Osteocyte (in vitro differentiated cells): ENCODE data around the gene SYCP2. TPM values are rescaled to one million over a fixed set of nuclear protein-coding genes. Genes with fewer than 3 reads are reported as not detected.

ENCODE experiments used
- DNase-seq: peaks from one replicate; pipeline ENCODE4 v3.0.0; 2021; ENCODE audit warnings: mixed read lengths; ENCODE audit not compliant: unreplicated experiment; ENCODE audit errors: extremely low spot score
- H3K27ac Mint-ChIP-seq: one replicate; pipeline ENCODE4 v1.8.0; 2021; ENCODE audit warnings: mild to moderate bottlenecking, mixed read lengths; ENCODE audit not compliant: unreplicated experiment
- H3K27me3 Mint-ChIP-seq: one replicate; pipeline ENCODE4 v1.8.0; 2021; ENCODE audit warnings: mixed read lengths; ENCODE audit not compliant: unreplicated experiment
- H3K36me3 Mint-ChIP-seq: one replicate; pipeline ENCODE4 v1.8.0; 2021; ENCODE audit warnings: mixed read lengths; ENCODE audit not compliant: unreplicated experiment
- H3K4me1 Mint-ChIP-seq: one replicate; pipeline ENCODE4 v1.8.0; 2021; ENCODE audit warnings: mixed read lengths; ENCODE audit not compliant: unreplicated experiment
- H3K4me3 Mint-ChIP-seq: one replicate; pipeline ENCODE4 v1.8.0; 2021; ENCODE audit warnings: mild to moderate bottlenecking, moderate library complexity, mixed read lengths; ENCODE audit not compliant: unreplicated experiment
- H3K9me3 Mint-ChIP-seq: one replicate; pipeline ENCODE4 v1.8.0; 2021; ENCODE audit warnings: mixed read lengths; ENCODE audit not compliant: unreplicated experiment
- CTCF ChIP-seq: fragments of 200-600 bp; sonication (generic); IDR thresholded peaks from 2 replicates; pipeline ENCODE4 v1.5.0; 2021; ENCODE audit warnings: antibody characterized with exemption, mild to moderate bottlenecking, moderate library complexity
- total RNA-seq: library from RNA; stranded (reverse); gene quantifications from 2 replicates; pipeline ENCODE4 v1.2.1, GENCODE V29; 2021

The SYCP2 gene
- total RNA-seq, 1 donor from 2014 or later: 2.1 TPM

DNA sequence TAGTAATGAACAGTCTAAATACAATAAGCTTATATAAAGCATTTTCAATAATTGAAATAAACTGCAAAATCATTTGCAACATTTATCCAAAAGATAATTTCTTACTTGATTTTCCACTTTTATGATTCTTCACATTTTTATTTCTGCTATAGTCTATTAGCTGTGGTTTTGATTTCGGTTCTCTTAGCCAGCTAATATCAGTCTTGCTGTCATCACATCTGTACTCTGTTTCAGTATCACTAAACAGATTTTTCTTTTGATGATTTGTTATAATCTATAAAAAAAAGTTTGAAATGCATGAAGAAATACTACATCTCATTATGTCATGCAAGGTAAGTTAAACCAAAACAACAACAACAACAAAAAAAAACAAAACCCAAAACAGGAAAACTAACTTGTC is 53.2 kb downstream of the SYCP2 start:
- Mint-ChIP-seq H3K4me3 (no peak overlapping the region), H3K27ac (no peak overlapping the region), H3K27me3 (no peaks in the 10 kb centered on the region), H3K9me3 (no peaks in the 10 kb centered on the region), H3K4me1 (peaks cover 2% of the 10 kb centered on the region), H3K36me3 (peaks cover 8% of the 10 kb centered on the region)
- no peak for TF ChIP-seq CTCF
- DNase-seq: no peak

- Mint-ChIP-seq H3K4me1 (no peaks in the 10 kb centered on the region), H3K36me3 (peaks cover 8% of the 10 kb centered on the region), H3K9me3 (no peaks in the 10 kb centered on the region), H3K27me3 (no peaks in the 10 kb centered on the region), H3K4me3 (no peak overlapping the region), H3K27ac (no peak overlapping the region)
- TF ChIP-seq CTCF: no peak
- no peak for DNase-seq
Observed at GRCh38 chr20:59873409-59873808, 60.0 kb downstream of the SYCP2 start.

DNA sequence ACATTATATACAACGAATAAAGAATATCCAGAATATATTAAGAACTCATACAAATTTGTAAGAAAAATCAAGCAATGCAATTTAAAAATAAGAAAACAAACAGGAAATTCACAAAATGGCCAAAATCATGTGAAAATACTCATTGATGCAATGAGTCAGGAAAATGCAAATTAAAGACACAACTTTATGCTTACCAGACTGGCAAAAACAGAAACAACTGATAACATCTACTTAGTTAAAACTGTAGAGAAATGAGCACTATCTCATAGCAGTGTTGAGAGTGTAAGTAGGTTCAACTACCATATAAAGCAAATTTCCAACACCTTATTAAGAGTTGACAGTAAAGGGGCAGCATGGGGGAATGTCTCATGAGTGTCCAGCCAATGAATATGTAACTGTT is 62.3 kb downstream of the SYCP2 start:
- no peak for DNase-seq
- no peak for TF ChIP-seq CTCF
- Mint-ChIP-seq H3K9me3 (no peaks in the 10 kb centered on the region), H3K27me3 (no peaks in the 10 kb centered on the region), H3K4me3 (no peak overlapping the region), H3K36me3 (peaks cover 3% of the 10 kb centered on the region), H3K27ac (no peak overlapping the region), H3K4me1 (peaks cover 3% of the 10 kb centered on the region)

DNA sequence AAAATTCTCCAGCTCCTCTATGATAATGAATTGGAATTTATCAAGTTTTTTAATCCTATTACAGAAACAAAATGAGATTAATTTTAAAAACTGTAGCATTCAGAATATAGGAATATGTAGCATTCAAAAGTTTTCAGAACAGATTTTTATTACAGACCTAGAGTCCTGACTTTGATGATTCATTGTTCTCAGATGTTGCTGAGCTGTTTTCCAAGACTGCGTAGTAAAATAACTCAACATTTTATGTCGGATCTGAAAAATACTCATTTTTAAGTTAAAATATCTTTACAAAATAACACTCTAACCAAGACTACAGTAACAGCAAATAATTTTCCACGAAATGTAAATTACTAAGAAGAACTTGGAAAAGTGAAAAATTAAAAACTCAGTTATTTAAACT is 67.1 kb downstream of the SYCP2 start:
- H3K36me3 Mint-ChIP-seq: no peaks in the 10 kb centered on the region
- no peaks in the 10 kb centered on the region for H3K9me3 Mint-ChIP-seq
- DNase-seq: no peak
- no peak for TF ChIP-seq CTCF
- H3K4me1 Mint-ChIP-seq: peaks cover 3% of the 10 kb centered on the region
- no peaks in the 10 kb centered on the region for H3K27me3 Mint-ChIP-seq
- H3K4me3 Mint-ChIP-seq: no peak overlapping the region
- no peak overlapping the region for H3K27ac Mint-ChIP-seq

GRCh38 chr20:59864726-59865125 is 68.7 kb downstream of the SYCP2 start:
- H3K27me3 Mint-ChIP-seq: no peaks in the 10 kb centered on the region
- H3K4me3 Mint-ChIP-seq: no peak overlapping the region
- H3K27ac Mint-ChIP-seq: no peak overlapping the region
- DNase-seq: no peak
- H3K36me3 Mint-ChIP-seq: no peaks in the 10 kb centered on the region
- no peak for TF ChIP-seq CTCF
- peaks cover 3% of the 10 kb centered on the region for H3K4me1 Mint-ChIP-seq
- H3K9me3 Mint-ChIP-seq: no peaks in the 10 kb centered on the region
